ENCODE data around the gene RAB36. TPM values are rescaled to one million over a fixed set of nuclear protein-coding genes. Genes with fewer than 3 reads are reported as not detected.

Gene RAB36
- total RNA-seq, 2 donors from 2014 or later, result 1.3 to 3.1 TPM

GRCh38 chr22:23151827-23152226, 6.5 kb downstream of the RAB36 start:
- WGBS, 2 donors, result 85 to 90% methylated on average over 10 to 16 of the region's 16 CpGs
- intact Hi-C loops (cut with DNase I), result no loop called here
- Histone ChIP-seq H3K4me1 (peaks cover 19% of the 10 kb centered on the region), H3K27me3 (no peaks in the 10 kb centered on the region), H3K27ac (no peak overlapping the region), H3K36me3 (replicated peaks in 1 of 2; ENCODE audit: insufficient read depth in 1 of 2, low read depth in 2 of 2) (no peaks in the 10 kb centered on the region), H3K9me3 (no peaks in the 10 kb centered on the region), H3K4me3 (no peak overlapping the region)
- DNase-seq, result no peak
- no peak for ATAC-seq
- TF ChIP-seq, protein P1, sequence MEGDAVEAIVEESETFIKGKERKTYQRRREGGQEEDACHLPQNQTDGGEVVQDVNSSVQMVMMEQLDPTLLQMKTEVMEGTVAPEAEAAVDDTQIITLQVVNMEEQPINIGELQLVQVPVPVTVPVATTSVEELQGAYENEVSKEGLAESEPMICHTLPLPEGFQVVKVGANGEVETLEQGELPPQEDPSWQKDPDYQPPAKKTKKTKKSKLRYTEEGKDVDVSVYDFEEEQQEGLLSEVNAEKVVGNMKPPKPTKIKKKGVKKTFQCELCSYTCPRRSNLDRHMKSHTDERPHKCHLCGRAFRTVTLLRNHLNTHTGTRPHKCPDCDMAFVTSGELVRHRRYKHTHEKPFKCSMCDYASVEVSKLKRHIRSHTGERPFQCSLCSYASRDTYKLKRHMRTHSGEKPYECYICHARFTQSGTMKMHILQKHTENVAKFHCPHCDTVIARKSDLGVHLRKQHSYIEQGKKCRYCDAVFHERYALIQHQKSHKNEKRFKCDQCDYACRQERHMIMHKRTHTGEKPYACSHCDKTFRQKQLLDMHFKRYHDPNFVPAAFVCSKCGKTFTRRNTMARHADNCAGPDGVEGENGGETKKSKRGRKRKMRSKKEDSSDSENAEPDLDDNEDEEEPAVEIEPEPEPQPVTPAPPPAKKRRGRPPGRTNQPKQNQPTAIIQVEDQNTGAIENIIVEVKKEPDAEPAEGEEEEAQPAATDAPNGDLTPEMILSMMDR (IDR thresholded peaks at IDR 0.05), result no peak
- no peak for TF ChIP-seq POLR2A (IDR thresholded peaks at IDR 0.05)

DNA sequence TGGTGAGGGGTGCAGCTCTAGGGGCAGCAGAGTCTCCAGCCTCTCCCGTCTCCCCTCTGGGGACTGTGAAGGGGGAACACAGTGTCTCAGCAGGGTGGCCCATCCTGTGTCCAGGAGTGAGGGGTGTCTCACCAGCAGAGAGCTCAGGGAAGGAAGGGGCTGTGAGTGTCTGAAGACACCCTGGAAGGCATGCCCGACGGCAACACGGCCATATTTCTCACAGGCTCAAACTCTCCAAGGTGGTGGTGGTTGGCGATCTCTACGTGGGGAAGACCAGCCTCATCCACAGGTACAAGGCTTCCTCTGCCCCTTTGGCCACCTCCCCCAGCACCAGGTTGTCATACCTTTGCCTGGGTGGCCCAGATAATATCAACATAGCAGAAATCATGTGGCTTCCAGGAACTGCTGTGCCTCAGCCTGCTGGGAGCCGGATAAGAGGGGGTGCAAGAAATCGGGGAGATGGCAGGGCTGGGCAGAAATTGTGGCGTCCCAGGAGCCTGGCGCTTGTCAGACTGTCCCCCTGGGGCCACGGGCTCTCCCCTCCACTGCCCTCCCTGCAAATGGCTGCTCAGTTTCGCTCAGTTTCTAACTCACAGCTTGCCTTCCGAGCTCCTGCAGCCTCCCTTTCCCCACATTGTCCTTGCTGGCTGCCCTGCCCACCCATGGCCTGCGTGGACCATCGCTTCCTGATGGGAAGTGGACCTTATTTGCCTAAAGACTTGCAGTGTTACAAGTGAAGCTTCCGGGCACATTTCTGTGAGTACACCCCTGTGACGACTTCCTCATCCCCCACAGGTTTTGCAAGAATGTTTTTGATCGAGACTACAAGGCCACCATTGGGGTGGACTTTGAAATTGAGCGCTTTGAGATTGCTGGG, 7.2 kb downstream of the RAB36 start:
- Histone ChIP-seq H3K27me3 (no peaks in the 10 kb centered on the region), H3K9me3 (no peaks in the 10 kb centered on the region), H3K4me1 (peaks cover 13% of the 10 kb centered on the region), H3K36me3 (replicated peaks in 1 of 2; ENCODE audit: insufficient read depth in 1 of 2, low read depth in 2 of 2) (no peaks in the 10 kb centered on the region), H3K4me3 (no peak overlapping the region), H3K27ac (no peak overlapping the region)
- DNase-seq (no peak), ATAC-seq (no peak)
- WGBS, 2 donors, result 65 to 72% methylated on average over 10 to 19 of the region's 19 CpGs
- TF ChIP-seq, protein P1 (IDR thresholded peaks at IDR 0.05), result no peak
- TF ChIP-seq POLR2A (IDR thresholded peaks at IDR 0.05), result no peak
- intact Hi-C loops (cut with DNase I), result no loop called here

GRCh38 chr22:23153994-23154393, 8.7 kb downstream of the RAB36 start:
- H3K4me1 ChIP-seq, result no peaks in the 10 kb centered on the region
- WGBS, 2 donors, result 78 to 81% methylated on average over 6 to 7 of the region's 7 CpGs

DNA sequence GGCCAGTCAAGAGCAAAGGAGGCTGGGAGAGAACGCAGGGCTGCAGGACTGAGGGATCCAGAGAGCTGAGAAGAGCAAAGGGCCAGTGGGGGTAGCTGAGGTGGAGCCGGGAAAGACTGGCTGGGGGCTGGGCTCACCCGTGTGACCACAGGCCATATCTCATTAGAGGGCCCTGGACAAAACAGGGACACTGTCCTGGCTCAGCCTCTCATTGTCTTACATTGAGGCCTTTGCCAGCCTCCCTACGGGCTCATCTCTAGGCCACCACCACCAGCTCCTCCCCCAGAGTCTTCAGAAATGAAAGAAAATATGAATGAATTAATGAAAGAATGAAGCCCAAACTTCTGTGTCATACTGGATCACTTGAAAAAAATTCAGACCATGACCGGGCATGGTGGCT, 9.2 kb downstream of the RAB36 start:
- no peak overlapping the region for H3K4me3 ChIP-seq
- H3K36me3 ChIP-seq (replicated peaks in 1 of 2; ENCODE audit: insufficient read depth in 1 of 2, low read depth in 2 of 2), result no peaks in the 10 kb centered on the region
- no peak for DNase-seq
- no peaks in the 10 kb centered on the region for H3K27me3 ChIP-seq
- H3K9me3 ChIP-seq, result no peaks in the 10 kb centered on the region
- no peaks in the 10 kb centered on the region for H3K4me1 ChIP-seq
- 83 to 88% methylated on average over 5 of the region's 5 CpGs for WGBS, 2 donors
- TF ChIP-seq POLR2A (IDR thresholded peaks at IDR 0.05), result no peak
- TF ChIP-seq, protein P1 (IDR thresholded peaks at IDR 0.05), result no peak
- no peak overlapping the region for H3K27ac ChIP-seq
- no peak for ATAC-seq
- intact Hi-C loops (cut with DNase I), result no loop called here

More at GRCh38 chr22:23153994-23154393, 8.7 kb downstream of the RAB36 start:
- no peak for ATAC-seq
- intact Hi-C loops (cut with DNase I), result no loop called here
- Histone ChIP-seq H3K27ac (no peak overlapping the region), H3K9me3 (no peaks in the 10 kb centered on the region), H3K36me3 (replicated peaks in 1 of 2; ENCODE audit: insufficient read depth in 1 of 2, low read depth in 2 of 2) (no peaks in the 10 kb centered on the region), H3K27me3 (no peaks in the 10 kb centered on the region), H3K4me3 (no peak overlapping the region)
- DNase-seq, result no peak
- no peak for TF ChIP-seq POLR2A (IDR thresholded peaks at IDR 0.05)
- TF ChIP-seq, protein P1 (IDR thresholded peaks at IDR 0.05), result no peak

- no peak overlapping the region for H3K4me3 ChIP-seq
- H3K27ac ChIP-seq, result no peak overlapping the region
- H3K36me3 ChIP-seq (replicated peaks in 1 of 2; ENCODE audit: insufficient read depth in 1 of 2, low read depth in 2 of 2), result no peaks in the 10 kb centered on the region
- no peak for TF ChIP-seq POLR2A (IDR thresholded peaks at IDR 0.05)
- TF ChIP-seq, protein P1 (IDR thresholded peaks at IDR 0.05), result no peak
- intact Hi-C loops (cut with DNase I), result no loop called here
- H3K4me1 ChIP-seq, result no peaks in the 10 kb centered on the region
- 90 to 98% methylated on average over 3 of the region's 3 CpGs for WGBS, 2 donors
- ATAC-seq (no peak), DNase-seq (no peak)
- no peaks in the 10 kb centered on the region for H3K27me3 ChIP-seq
- no peaks in the 10 kb centered on the region for H3K9me3 ChIP-seq
Observed at GRCh38 chr22:23155143-23155542, 9.9 kb downstream of the RAB36 start.
